ENCODE results near the gene FADS1. TPM values are rescaled to one million over a fixed set of nuclear protein-coding genes. Genes with fewer than 3 reads are reported as not detected.

Gene FADS1
- total and polyA plus RNA-seq, 5 donors = 27.6 to 45.7 (median 43.1) TPM

- 50% methylated on average over 7 of the region's 7 CpGs for WGBS
Observed at GRCh38 chr11:61832754-61833153, 16.0 kb upstream of the FADS1 start.

GRCh38 chr11:61832207-61832606 is 15.4 kb upstream of the FADS1 start:
- no peak overlapping the region for H3K4me3 ChIP-seq (ENCODE audit: low read length)
- H3K4me1 ChIP-seq (ENCODE audit: control insufficient read depth, insufficient read depth, low read length) = peaks cover 18% of the 10 kb centered on the region
- 92% methylated on average over 4 of the region's 4 CpGs for WGBS
- ATAC-seq = no peak
- H3K9me3 ChIP-seq (ENCODE audit: control insufficient read depth, low read length) = no peaks in the 10 kb centered on the region
- intact Hi-C loops (cut with DNase I) = no loop called here
- DNase-seq = no peak
- H3K27me3 ChIP-seq (ENCODE audit: control insufficient read depth, insufficient read depth) = no peaks in the 10 kb centered on the region
- no peak overlapping the region for H3K27ac ChIP-seq (ENCODE audit: low read length)

More at GRCh38 chr11:61832754-61833153, 16.0 kb upstream of the FADS1 start:
- DNase-seq (peak in 1 of 3 donors; percentile 50), ATAC-seq (no peak)
- H3K9me3 ChIP-seq (ENCODE audit: control insufficient read depth, low read length) = no peaks in the 10 kb centered on the region
- H3K4me3 ChIP-seq (ENCODE audit: low read length) = no peak overlapping the region
- no peak overlapping the region for H3K27ac ChIP-seq (ENCODE audit: low read length)
- H3K27me3 ChIP-seq (ENCODE audit: control insufficient read depth, insufficient read depth) = no peaks in the 10 kb centered on the region
- intact Hi-C loops (cut with DNase I) = no loop called here
- H3K4me1 ChIP-seq (ENCODE audit: control insufficient read depth, insufficient read depth, low read length) = peaks cover 18% of the 10 kb centered on the region

DNA sequence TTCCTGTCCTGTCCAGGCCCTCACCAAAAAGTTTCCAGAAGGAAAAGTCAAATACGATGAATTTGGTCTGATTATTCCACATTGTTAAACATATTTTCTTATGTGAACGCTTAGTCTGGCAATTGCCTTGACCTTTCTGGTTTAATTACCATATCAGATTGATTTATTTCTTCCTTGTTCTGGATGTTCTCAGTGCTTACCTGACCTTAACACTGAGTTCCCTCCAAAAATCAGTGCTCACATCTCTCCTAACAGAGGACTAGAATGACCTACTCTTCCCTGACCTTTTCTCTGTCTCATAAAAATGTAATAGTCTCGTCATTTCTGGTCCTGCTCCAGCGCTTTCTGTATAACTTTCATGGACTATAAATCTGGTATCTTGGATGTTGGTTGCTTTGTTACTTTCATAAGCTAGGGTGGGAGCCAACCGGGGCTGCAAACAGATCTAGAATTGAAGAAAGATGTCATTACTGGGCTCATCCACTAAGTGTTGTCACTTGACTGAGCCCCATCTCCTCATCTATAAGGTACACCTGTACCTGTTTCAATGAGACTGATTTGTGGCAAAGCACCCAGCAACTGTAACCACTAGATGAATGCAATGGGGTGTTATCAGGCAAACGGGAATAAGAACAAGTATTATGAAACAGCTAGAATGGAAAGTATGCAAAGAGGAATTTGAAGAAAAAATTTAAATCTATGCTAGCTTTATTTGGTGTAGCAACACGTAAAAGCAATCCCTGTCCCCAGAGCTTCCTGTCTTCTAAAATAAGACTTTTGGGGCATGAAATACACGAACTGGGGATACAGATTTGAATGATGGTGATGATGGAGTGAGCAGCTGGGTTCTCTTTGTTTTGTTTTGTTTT is 13.7 kb upstream of the FADS1 start:
- H3K27me3 ChIP-seq (ENCODE audit: control insufficient read depth, insufficient read depth) = no peaks in the 10 kb centered on the region
- H3K4me1 ChIP-seq (ENCODE audit: control insufficient read depth, insufficient read depth, low read length) = peaks cover 18% of the 10 kb centered on the region
- DNase-seq = no peak
- ATAC-seq = no peak
- intact Hi-C loops (cut with DNase I) = no loop called here
- no peaks in the 10 kb centered on the region for H3K9me3 ChIP-seq (ENCODE audit: control insufficient read depth, low read length)
- WGBS = 43% methylated on average over 8 of the region's 8 CpGs
- no peak overlapping the region for H3K4me3 ChIP-seq (ENCODE audit: low read length)
- H3K27ac ChIP-seq (ENCODE audit: low read length) = no peak overlapping the region

DNA sequence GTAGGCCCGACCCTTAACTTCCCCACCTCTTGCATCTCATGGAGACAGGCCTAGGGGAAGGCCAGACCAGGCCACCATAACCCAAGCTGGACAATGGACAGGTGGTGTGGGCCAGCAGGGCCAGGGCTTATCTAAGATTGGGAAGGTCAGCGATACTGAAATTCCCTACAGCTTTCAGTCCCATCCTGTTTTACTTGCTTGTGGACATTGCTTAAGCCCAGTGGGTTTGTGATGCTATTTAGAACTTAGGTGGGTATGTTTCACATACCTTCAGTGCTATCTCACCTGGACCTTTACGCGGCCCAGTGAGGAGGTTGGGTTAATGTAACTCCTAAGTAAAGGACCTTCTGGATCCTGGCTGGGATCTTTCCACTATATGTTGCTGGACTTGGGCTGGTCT is 13.0 kb upstream of the FADS1 start:
- Histone ChIP-seq H3K9me3 (ENCODE audit: control insufficient read depth, low read length) (no peaks in the 10 kb centered on the region), H3K4me3 (ENCODE audit: low read length) (peak overlapping the region; percentile 65), H3K27me3 (ENCODE audit: control insufficient read depth, insufficient read depth) (no peaks in the 10 kb centered on the region), H3K27ac (ENCODE audit: low read length) (peak overlapping the region; percentile 54), H3K4me1 (ENCODE audit: control insufficient read depth, insufficient read depth, low read length) (peaks cover 18% of the 10 kb centered on the region)
- DNase-seq (no peak), ATAC-seq (no peak)
- WGBS = 75% methylated on average over 4 of the region's 4 CpGs
- intact Hi-C loops (cut with DNase I) = no loop called here

DNA sequence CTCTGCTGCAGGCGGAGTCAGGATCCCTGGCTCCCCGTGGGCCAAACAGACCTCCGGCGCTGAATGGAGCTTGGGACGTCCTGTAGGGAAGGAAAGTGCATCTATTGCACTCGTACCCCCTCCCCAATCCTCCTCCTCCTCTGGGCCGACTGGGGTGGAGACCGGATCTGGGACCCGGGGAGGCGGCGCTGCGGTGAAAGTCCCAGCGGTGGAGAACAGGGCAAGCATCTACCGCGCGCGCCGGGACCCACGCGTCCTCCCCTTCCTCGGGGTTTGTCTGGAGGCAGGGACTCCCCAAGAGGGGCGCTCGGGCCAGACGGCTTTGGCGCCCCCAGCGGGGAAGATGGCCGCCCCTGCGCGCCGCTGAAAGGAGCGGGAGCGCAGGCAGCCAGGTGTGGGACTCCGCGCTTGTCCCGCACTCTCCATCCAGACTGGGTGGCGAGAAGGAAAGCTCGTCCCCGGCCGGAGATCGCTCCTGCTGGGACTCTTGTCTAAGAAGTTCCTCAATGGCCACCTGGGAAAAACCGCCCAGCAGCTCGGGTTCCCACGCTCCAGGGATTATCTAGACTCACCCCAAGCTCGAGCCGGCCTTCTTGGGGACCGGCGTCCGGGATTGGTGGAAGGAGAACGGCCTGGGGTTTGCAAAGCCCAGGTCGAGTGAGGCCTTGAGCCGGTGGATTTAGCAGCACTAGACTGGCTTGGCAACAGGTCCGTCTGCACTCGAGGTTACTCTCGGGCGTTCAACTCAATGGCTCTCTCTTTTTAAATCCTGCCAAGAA is 12.0 kb upstream of the FADS1 start:
- peaks cover 12% of the 10 kb centered on the region for H3K4me1 ChIP-seq (ENCODE audit: control insufficient read depth, insufficient read depth, low read length)
- peak overlapping the region; percentile 65 for H3K4me3 ChIP-seq (ENCODE audit: low read length)
- intact Hi-C loops (cut with DNase I) = no loop called here
- peak overlapping the region; percentile 54 for H3K27ac ChIP-seq (ENCODE audit: low read length)
- DNase-seq (peak; percentile 41 to 80 (median 79)), ATAC-seq (peak; percentile 34 to 36)
- WGBS = 1% methylated on average over 55 of the region's 55 CpGs
- H3K27me3 ChIP-seq (ENCODE audit: control insufficient read depth, insufficient read depth) = no peaks in the 10 kb centered on the region
- no peaks in the 10 kb centered on the region for H3K9me3 ChIP-seq (ENCODE audit: control insufficient read depth, low read length)

DNA sequence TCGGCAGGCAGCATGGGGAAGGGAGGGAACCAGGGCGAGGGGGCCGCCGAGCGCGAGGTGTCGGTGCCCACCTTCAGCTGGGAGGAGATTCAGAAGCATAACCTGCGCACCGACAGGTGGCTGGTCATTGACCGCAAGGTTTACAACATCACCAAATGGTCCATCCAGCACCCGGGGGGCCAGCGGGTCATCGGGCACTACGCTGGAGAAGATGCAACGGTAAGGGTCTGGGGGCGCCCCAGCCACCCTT is 11.5 kb upstream of the FADS1 start:
- DNase-seq (peak in 1 of 3 donors; percentile 26), ATAC-seq (no peak)
- Histone ChIP-seq H3K27me3 (ENCODE audit: control insufficient read depth, insufficient read depth) (no peaks in the 10 kb centered on the region), H3K27ac (ENCODE audit: low read length) (peak overlapping the region; percentile 54), H3K4me1 (ENCODE audit: control insufficient read depth, insufficient read depth, low read length) (peaks cover 10% of the 10 kb centered on the region), H3K9me3 (ENCODE audit: control insufficient read depth, low read length) (no peaks in the 10 kb centered on the region), H3K4me3 (ENCODE audit: low read length) (peak overlapping the region; percentile 65)
- under 1% methylated on average over 16 of the region's 16 CpGs for WGBS
- intact Hi-C loops (cut with DNase I) = no loop called here

DNA sequence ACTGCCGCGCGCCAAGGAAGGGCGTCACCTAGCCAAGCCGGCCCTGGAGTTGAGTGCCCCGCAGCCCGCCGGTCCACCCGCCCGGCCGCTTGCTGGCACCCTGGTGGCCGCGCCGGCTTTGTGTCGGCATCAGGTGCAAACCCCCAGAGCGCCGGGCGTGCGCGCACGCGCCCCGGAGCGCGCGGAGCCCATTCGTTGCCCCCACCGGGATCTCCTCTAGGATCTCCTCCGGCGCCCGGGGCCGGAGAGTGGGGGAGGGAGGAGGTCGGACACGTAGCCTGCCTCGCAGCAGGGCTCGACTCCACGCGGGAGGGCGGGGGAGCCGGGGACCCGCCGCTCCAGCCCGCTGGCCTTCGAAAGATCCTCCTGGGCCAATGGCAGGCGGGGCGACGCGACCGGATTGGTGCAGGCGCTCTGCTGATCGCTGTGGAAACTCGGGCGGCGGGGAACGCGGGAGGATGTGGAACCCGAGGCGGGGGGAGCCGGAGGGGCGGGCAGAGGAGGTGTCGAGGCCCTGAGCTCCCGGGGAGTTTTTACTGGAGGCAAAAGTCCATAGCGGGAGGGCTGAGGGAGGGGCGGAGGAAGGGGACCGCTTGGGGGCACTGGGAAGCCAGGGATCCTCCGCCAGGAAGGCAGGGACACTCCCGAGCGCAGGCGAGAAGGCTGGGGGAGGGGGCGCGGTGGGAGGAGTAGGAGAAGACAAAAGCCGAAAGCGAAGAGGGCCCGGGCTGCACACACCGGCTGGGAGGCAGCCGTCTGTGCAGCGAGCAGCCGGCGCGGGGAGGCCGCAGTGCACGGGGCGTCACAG is 11.0 kb upstream of the FADS1 start, which contains the start of gene FADS2:
Gene FADS2, plus strand, starts transcription at position 730 of the 808 bp plus-strand sequence. CDS start 91 bp downstream, outside the sequence.
- H3K4me3 ChIP-seq (ENCODE audit: low read length) = peak within 1 kb of the TSS; percentile 65
- peak within 1 kb of the TSS; percentile 72 for H3K27ac ChIP-seq (ENCODE audit: low read length)
- peaks cover 8% of the 10 kb centered on the region for H3K4me1 ChIP-seq (ENCODE audit: control insufficient read depth, insufficient read depth, low read length)
- DNase-seq (peak; percentile 96 to 98 (median 97)), ATAC-seq (peak; percentile 91 to 93)
- no peaks in the 10 kb centered on the region for H3K27me3 ChIP-seq (ENCODE audit: control insufficient read depth, insufficient read depth)
- WGBS = under 1% methylated on average over 83 of the region's 83 CpGs
- no peaks in the 10 kb centered on the region for H3K9me3 ChIP-seq (ENCODE audit: control insufficient read depth, low read length)
- intact Hi-C loops (cut with DNase I) = no loop called here

GRCh38 chr11:61826930-61827570 is 10.2 kb upstream of the FADS1 start:
- no peaks in the 10 kb centered on the region for H3K9me3 ChIP-seq (ENCODE audit: control insufficient read depth, low read length)
- intact Hi-C loops (cut with DNase I) = no loop called here
- WGBS = 13% methylated on average over 23 of the region's 23 CpGs
- peak overlapping the region; percentile 72 for H3K27ac ChIP-seq (ENCODE audit: low read length)
- peaks cover 6% of the 10 kb centered on the region for H3K4me1 ChIP-seq (ENCODE audit: control insufficient read depth, insufficient read depth, low read length)
- no peaks in the 10 kb centered on the region for H3K27me3 ChIP-seq (ENCODE audit: control insufficient read depth, insufficient read depth)
- peak overlapping the region; percentile 65 for H3K4me3 ChIP-seq (ENCODE audit: low read length)
- DNase-seq (no peak), ATAC-seq (peak in 1 of 2 donors; percentile 2)

GRCh38 chr11:61820174-61820573 is 3.4 kb upstream of the FADS1 start:
- H3K4me3 ChIP-seq (ENCODE audit: low read length) = no peak overlapping the region
- 95% methylated on average over 2 of the region's 2 CpGs for WGBS
- H3K27ac ChIP-seq (ENCODE audit: low read length) = no peak overlapping the region
- H3K9me3 ChIP-seq (ENCODE audit: control insufficient read depth, low read length) = no peaks in the 10 kb centered on the region
- H3K27me3 ChIP-seq (ENCODE audit: control insufficient read depth, insufficient read depth) = no peaks in the 10 kb centered on the region
- DNase-seq (no peak), ATAC-seq (no peak)
- intact Hi-C loops (cut with DNase I) = no loop called here
- no peaks in the 10 kb centered on the region for H3K4me1 ChIP-seq (ENCODE audit: control insufficient read depth, insufficient read depth, low read length)

DNA sequence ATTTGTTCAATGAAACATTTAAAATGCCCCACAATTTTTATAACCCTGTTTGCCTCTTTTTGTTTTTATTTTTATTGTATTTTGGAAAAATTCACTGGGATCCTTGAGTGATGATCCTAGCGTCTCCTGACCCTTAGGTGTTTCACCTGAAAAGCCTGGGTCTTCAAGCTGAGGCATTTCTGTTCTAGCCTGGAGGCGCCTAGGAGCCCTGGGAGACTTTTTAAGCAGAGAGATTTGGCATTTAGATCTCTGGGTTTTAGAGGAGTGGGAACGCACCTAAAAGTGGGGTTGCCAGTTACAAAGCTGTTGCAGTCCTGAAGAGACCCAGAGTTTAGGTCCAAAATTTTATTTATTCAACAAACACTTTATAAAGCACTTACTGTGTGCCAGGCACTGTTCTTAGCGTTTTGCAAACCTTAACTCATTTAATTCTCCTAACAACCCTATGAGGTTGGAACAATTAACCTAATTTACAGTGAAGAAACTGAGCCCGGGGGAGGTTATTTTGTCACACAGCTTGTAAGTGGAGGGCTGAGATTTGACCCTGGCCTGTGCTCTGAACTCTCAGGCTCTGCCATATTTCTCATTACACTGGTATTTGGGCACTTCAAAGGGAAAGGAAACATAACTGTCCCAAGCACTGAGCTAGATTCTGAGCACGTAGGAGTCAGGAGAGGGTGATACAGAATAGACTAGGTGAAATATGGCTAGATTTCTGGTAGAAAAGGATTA is 834 bp upstream of the FADS1 start:
- no peak for DNase-seq
- 71% methylated on average over 6 of the region's 6 CpGs for WGBS
- intact Hi-C loops (cut with DNase I) = loop anchor here in 1 of 4 donors (10.0 kb wide), 1 partner anchor 47 kb away; no protein-coding TSS in a partner anchor
- Histone ChIP-seq H3K9me3 (ENCODE audit: control insufficient read depth, low read length) (no peaks in the 10 kb centered on the region), H3K27ac (ENCODE audit: low read length) (peak overlapping the region; percentile 25), H3K27me3 (ENCODE audit: control insufficient read depth, insufficient read depth) (no peaks in the 10 kb centered on the region), H3K4me3 (ENCODE audit: low read length) (peak overlapping the region; percentile 32), H3K4me1 (ENCODE audit: control insufficient read depth, insufficient read depth, low read length) (no peaks in the 10 kb centered on the region)
- ATAC-seq = no peak

All from right cardiac atrium (tissue), 5 donors.